ENCODE measurements around the gene NR5A1.

The NR5A1 gene

DNA sequence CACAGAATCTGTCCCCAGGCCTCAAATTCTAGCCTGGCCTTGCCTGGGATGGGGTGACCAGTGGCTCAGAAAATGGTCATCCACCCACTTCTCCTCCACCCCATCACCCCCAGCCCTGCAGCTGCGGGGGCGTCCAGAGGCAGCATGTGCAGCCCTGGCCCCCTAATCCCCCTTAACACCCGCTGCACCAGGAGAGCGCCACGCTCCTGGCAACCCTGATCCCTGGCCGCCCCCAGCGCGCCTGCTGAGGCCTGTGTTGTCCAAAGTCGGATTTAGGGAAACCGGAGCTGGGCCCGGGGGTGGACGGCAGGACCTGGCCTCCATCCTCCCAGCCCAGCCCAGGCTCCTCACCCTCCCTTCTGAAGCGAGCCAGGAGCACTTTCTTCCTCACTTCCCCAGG, 22.0 kb downstream of the NR5A1 start:
- in situ Hi-C loops (cut with MboI; ENCODE audit: low sequenced_read_pairs), result no loop called here

DNA sequence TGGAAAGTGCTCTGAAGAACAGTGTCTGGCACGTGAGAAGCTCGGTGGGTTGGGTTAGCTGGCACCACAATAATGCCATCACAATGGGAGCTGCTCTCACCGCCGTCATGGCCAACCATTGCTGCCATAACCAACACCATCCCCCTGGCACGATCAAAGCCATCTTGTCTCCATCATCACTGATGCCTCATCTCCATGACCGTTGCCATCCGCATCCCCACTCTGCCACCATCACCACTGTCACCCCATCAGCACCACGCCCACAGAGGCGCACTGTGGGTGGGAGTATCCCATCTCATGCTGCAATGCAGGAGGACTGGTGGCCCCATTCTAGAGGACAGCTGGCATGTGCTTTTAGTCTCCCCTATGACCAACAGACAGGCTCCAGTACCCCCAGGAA, 23.7 kb downstream of the NR5A1 start:
- in situ Hi-C loops (cut with MboI; ENCODE audit: low sequenced_read_pairs), result no loop called here

DNA sequence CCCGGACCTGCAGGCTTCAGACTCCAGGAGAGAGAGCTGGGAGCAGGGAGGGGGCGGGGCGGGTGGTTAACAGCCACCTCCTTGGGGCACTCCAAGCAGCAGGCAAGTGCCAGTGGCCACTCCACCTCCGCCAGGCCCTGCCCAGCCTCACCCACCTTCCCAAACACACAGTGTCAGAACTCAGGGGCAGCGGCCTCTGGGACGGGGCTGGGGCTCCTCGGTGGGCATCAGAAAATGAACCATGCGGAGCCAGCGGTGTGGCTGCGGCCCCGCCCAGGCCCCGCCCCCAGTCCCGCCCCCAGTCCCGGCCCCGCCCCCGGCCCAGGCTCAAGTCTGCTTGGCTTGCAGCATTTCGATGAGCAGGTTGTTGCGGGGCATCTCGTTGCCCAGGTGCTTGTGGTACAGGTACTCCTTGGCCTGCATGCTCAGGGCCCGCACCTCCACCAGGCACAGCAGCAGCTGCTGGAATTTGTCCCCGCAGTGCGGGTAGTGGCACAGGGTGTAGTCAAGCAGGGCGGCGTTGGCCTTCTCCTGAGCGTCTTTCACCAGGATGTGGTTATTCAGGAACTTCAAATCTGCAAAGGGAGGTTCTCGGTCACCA, 24.7 kb downstream of the NR5A1 start:
- in situ Hi-C loops (cut with MboI; ENCODE audit: low sequenced_read_pairs), result no loop called here

DNA sequence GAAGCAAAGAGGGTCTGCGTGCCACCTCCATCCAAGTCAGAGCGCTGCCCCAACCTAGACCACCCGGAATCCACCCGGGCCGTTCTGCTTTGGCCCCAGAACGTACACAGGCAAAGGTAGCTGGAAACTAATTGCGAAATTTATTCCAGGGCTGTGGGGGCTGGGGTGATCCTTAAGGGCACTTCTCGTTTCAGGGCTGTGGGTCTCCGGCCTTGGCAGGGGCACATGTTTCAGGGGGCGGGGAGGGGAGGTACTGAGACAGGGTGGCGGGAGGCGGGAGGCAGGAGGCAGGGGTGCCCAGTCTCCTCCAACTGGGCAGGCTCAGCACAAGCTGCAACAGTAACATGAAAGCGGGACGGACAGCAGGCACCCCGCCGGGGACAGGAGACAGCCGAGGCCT, 26.1 kb downstream of the NR5A1 start:
- in situ Hi-C loops (cut with MboI; ENCODE audit: low sequenced_read_pairs), result no loop called here

DNA sequence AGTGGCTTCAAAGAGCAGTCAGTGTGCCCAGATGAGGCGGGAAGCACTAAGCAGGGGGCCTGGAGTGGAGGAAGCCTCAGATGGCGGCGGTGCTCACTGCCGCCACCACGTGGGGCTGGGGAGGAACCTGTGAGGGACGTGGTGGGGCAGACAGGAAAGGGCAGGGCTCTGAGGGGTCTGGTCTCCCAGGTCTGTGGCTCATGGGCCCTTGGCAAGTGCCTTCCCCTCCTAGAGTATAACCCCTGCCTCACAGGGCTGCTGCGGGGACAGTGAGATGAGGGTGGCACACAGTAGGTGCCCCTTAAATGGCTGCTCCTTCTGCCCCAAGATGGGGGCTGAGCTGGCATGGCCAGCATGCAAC, 26.6 kb downstream of the NR5A1 start:
- in situ Hi-C loops (cut with MboI; ENCODE audit: low sequenced_read_pairs), result no loop called here

DNA sequence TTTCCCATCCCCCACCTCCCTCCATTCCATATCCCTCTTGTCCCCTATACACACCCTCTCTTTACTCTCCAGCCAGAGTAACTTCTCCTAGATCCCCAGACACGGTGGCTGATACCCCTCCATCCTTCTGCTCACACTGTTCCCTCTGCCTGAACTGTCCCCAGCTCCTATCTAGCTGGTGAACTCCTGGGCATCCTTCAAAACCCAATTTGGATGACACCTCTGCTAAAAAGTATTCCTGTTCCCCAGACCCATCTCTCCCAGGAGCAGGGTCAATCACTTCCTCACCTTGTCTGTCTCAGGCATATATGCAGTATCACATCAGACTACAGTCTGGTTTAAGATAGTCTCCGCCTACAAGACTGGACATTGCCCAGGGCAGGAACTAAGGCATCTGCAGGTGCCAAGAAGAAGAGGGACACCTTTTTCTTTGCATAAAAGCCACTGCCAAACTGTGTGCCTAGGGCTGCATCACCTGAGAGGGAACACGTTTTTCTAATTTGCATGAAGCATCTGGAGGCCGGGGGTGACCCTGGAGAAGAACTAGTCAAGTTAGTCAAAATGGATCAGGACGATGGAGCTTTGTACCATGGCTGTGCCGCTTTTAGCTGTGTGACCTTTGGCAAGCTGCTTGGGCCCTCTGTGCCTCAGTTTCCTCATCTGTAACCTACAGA, 27.1 kb downstream of the NR5A1 start:
- in situ Hi-C loops (cut with MboI; ENCODE audit: low sequenced_read_pairs), result no loop called here

DNA sequence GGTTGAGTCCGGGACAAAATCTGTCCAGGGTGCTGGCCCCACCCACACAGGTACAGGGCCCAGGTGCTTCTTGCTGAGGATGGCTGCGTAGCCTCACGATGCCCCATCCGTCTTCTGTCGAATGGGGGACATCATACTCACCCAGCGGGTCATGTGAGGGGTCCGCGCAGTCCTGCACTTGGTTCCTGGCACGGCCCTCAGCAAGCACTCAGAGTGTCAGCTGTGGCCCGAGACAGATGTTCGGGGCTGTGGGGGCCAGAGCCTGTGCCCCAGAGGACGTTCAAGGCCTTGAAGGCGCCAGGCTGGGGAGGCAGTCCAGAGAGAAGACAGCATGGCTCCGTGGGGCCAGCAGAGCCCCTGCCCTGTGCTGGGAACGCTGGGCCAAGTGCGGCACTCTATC, 27.8 kb downstream of the NR5A1 start:
- in situ Hi-C loops (cut with MboI; ENCODE audit: low sequenced_read_pairs), result no loop called here

DNA sequence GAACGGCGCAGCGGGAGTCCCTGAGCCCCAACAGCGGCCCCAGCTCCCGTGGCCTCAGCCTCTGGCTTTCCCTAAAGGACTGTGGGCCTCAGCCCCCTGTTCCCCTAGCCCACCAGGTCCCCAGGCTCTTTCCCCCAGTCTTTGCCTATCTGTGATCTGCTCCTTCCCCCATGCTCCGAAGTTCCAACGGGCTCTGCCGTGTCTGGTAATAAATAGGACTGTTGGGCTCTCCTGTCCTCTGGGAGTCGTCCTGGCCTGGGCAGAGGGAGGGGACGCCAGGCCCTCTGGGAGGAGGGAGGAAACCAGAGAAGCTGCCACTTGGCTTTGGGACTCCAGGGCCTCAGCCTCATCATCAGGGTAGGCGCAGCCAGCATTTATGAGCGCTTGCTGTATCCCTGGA, 28.8 kb downstream of the NR5A1 start:
- in situ Hi-C loops (cut with MboI; ENCODE audit: low sequenced_read_pairs), result no loop called here

DNA sequence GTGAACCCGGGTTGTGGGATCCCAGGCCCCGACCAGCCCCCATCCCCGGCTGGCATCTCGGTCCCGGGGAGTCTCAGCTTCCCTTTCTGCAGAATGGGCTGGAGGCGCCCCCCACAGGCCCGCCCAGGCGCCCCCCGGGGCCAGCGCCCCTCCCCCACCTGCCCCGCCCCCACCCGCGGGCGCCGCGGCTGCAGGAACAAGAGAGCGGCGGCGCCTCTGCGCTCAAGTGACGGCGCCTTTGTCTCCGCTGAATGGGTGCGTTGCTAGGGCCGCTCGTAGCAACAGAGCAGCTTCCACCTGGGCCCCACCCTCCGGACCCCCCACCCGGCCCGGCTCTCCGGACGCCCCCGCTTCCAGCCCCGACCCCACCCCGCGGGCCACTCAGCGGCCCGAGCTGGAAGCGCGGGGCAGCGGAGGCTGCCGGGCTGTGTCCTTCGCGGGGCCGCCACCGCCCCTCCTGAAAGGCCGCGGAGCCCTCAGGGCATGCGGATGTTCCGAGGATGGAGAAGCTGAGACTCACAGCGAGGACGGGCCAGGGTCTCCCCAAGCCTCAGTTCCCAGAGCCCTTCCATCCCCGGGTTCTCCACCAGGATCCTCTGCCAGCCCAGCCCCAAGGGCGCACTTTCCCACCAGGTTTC, 29.4 kb downstream of the NR5A1 start:
- in situ Hi-C loops (cut with MboI; ENCODE audit: low sequenced_read_pairs), result no loop called here

DNA sequence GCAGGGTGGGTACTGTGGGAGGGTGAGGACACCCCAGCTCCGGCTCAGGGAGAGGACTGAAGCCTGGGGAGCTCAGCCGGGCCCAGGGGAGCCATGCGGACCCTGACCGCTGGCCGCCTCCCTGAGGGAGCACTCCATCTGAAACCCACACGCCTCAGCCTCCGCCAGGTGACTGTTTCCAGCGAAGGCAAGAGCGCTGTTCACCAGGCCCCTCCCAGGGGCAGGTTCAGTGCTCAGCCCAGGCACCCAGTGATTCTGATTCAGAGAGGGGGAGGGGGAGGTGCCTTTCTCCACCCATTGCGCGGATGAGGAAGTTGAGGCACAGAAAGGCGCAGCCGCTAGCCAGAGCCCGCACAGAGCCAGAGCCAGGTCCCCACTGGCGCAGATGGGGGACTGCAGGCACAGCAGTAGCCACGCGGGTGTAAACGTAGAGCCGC, 30.0 kb downstream of the NR5A1 start:
- in situ Hi-C loops (cut with MboI; ENCODE audit: low sequenced_read_pairs), result no loop called here

DNA sequence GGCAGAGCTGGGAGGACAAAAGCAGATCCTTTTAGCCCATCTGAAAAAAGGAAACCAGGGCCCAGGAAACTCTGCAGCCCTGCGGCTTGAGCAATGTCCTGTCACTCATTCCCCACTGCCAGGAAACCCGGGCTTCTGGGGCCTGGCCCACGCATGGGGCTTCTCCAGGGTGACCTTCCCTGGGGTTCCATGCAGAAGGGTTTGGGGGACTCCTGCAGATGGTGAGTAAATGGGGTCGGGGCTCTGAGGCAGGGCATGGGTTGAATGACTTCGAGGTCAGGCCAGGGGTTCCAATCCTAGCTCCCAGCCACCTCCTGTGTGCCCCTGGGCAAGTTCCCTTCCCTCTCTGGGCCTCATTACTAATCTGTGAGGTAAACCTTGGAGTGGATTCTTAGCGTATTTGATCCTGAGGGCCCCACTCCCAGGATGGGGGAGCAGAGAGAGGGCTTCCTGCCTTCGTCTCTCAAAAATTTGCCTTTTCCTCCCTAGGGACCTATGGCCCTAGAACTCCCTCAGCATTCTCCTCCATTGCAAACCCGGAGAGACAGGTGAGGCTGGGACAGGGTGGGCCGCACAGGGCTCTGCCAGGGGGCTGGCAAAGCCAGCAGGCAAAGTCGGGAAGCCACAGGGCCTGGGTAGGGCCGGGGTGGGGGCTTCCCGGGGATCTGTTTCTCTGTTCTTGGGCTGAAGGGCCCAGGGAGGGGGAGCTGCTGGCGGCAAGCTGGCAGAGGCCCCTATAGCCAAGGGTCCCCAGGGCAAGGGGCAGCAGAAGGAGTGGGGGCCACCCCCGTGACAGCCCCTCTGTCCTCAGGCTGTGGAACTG, 31.1 kb downstream of the NR5A1 start:
- in situ Hi-C loops (cut with MboI; ENCODE audit: low sequenced_read_pairs), result no loop called here

DNA sequence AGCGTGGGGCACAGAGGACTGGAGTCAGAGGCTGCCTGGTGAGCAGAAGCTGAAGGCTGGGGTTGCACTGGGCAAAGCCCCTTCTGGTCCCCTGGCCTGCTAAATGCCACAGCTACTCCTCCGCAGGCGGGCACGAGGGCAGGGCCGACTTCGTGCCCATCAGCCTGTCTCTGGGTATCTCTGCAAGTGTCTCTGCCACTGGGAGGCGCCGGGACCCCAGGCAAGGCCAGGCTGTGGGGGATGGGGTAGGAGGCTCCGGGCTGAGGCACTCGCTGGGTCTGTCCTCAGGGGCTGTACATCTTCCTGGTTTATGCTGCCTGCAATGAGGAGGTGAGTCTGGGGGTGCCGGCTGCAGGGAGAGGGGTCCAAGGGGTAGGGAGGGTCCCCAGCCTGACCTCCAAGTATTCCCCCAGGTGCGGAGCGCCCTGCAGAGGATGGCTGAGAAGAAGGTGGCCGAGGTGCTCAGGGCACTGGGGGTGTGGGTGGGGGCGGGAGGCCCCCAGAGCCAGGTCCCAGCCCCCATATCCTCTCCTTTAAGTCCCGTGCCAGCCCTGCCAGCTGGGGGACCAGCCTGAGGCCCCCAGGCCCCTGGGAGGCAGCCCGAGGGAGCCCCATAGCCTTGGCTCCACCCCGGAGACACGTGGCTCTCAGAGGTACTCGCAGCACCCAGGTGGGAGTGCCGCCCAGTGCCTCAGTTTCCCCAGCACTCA, 31.9 kb downstream of the NR5A1 start:
- in situ Hi-C loops (cut with MboI; ENCODE audit: low sequenced_read_pairs), result no loop called here

DNA sequence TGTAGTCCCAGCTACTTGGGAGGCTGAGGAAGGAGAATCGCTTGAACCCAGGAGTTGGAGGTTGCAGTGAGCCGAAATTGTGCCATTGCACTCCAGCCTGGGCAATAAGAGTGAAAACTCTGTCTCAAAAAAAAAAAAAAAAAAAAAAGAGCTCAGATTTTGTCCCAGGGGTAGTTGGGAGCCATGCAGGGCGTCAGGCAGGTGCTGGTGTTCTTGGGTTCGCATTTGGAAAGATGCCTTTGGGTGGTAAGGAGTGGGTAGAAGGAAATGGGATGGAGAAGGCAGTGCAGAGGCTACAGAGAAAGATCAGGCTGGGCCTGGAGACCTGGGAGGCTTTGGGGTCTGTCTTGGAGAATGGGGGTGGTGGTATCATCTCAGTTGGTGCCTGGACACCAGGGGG, 33.0 kb downstream of the NR5A1 start:
- in situ Hi-C loops (cut with MboI; ENCODE audit: low sequenced_read_pairs), result no loop called here

DNA sequence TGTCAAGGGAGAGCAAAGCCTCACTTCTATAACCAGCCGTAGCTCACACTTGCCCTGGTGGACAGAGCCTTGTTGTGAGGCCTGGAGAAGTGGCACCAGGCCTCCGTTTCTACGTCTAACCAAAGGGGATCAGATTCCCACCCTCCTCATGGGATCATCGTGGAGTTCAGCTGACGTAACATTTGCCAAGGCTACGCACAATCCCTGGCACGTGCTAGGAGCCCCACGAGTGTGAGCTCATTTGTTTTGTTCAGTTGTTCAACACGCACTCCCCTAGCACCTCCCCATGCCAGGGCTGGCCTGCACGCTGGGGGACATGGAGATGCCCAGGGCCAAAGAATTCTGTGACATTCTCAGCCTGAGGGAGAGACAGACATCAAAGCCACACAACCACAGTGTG, 33.9 kb downstream of the NR5A1 start:
- in situ Hi-C loops (cut with MboI; ENCODE audit: low sequenced_read_pairs), result no loop called here

DNA sequence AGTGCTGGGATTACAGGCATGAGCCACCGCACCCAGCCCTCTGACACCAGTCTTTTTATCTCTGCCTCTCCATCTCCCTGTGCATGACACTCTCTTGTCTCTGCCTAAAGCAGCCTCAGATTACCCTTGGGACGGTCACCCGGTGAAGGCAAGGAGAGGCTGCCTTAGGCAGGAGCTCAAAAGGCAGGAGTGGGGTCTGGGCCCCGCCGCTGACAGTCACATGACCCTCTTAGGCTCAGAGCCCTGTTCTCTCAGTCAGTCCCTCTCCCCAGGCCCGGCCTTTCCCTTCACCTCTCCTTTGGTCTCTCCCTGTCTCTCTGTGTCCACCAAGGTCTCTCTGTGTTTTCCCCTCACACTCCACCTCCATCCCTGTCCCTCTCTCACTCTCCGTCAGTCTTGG, 34.4 kb downstream of the NR5A1 start:
- in situ Hi-C loops (cut with MboI; ENCODE audit: low sequenced_read_pairs), result no loop called here

DNA sequence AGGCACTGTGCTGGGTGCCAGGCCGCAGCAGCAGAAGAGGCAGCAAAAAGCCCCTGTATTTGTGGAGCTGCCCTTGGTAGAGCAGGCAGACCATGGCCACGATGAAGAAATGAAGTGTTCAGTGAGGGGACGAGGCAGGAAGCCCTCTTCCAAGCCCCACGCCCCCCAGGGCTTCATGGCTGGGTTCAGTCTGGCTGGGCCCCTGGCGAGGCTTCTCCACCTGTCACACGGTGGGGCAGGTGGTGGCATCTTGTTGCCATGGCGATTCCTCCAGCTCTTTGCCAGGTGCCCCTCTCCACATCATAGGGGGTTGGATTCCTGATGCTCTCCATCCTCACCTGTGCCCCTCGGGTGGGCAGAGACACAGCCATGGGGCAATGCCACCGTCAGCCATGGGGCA, 35.4 kb downstream of the NR5A1 start:
- in situ Hi-C loops (cut with MboI; ENCODE audit: low sequenced_read_pairs), result no loop called here

DNA sequence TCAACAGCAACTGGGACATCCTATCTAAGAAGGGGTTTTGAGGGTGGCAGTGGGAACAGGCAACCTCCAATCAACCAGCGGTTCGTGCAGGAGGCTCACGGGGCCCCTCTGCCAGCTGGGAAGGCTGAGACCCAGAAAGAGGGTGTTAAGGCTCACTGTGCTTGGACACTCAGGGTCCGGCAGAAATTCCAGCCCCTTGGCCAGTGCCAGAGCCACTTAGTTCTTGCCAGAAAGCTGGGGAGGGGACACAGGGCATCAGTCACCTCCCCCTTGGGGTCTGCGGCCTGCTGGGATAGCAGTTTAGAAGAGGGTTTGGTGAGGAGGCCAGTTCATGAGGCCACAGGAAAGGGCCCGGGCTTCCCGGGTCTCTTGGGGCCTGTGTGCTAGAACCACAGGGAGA, 36.5 kb downstream of the NR5A1 start:
- in situ Hi-C loops (cut with MboI; ENCODE audit: low sequenced_read_pairs), result no loop called here

DNA sequence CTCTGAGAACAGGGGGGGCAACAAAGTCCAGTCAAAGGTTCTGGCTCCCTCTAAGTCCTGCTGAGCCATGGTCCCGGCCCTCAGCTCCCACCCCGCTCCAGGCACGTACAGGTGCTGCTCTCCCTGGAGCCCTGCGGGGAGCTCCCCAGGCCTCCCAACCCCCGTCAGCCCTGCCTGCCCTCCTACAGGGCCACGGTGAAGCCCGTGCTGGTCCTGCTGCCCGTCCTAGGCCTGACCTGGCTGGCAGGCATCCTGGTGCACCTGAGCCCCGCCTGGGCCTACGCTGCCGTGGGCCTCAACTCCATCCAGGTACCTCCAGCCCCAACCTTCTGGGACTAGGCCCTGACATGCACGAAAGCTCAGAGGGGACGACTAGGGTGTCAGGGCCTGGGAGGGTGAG, 36.9 kb downstream of the NR5A1 start:
- in situ Hi-C loops (cut with MboI; ENCODE audit: low sequenced_read_pairs), result no loop called here

DNA sequence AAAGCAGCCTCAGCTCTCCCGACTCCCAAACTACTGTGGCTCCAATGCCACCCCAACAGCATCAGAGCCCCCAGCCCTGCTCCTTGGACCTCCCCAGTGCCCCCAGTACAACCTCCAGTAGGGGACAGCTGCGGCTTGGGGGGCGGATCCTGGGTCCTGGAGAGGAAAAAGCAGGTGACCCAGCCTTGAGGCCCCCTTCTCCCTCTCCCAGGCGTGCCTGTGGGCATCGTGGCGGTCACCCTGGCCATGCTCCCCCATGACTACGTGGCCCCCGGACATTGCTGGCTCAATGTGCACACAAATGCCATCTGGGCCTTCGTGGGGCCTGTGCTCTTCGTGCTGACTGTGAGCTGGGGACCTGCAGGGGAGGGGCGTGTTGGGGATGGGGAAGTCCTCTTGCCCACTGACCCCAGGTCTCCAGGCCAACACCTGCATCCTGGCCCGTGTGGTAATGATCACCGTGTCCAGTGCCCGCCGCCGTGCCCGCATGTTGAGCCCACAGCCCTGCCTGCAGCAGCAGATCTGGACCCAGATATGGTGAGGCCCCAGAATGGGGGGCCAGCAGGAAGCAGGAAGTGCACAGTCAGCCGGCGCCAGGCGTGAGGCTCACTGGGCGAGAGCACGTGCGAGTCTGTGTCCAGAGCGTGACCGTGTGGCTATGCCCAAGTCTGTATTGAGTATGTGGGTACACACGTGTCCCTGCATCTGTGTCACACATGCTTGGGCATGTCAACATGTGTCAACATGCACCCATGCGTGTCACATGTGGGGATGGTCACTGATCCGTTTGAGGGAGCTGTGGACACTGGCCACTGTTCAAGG, 38.0 kb downstream of the NR5A1 start:
- in situ Hi-C loops (cut with MboI; ENCODE audit: low sequenced_read_pairs), result no loop called here

DNA sequence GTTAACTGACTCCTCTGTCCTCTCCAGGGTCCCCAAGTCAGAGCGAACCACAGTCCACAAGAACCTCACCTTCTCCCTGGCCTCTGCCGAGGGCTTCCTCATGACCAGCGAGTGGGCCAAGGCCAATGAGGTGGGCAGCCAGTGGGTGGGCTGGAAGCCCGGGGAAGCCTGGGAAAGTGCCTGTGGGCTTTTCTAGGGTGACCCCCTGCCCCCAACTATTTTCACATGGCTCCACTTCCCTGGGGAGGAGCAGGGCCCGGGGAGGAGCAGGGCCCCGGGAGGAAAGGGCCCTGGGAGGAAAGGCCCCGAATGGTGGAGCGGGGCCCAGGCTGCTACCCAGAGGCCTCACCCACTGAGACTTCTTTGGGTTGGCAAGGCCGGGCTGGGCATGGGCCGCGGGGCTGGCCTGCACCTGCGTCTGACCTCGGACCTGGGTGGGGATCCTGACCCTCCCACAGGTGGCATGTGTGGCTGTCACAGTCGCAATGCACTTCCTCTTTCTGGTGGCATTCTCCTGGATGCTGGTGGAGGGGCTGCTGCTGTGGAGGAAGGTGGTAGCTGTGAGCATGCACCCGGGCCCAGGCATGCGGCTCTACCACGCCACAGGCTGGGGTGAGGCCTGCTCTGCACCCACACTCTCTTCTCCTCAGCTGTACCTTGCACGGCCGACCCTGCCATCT, 39.0 kb downstream of the NR5A1 start:
- in situ Hi-C loops (cut with MboI; ENCODE audit: low sequenced_read_pairs), result no loop called here
